ENCODE data around the gene MC2R.
A peak's percentile ranks its signal among the peaks of the same experiment; 100 is the strongest.

Gene MC2R

GRCh38 chr18:13915391-13915790, at the start of gene MC2R:
TSS of gene MC2R (minus strand) at chr18:13915536. CDS start at chr18:13885518, 30,018 bp downstream.
- DNase-seq (ENCODE audit: low spot score), result no peak

GRCh38 chr18:13945811-13946210, 30.5 kb upstream of the MC2R start:
- no peak for DNase-seq (ENCODE audit: low spot score)

GRCh38 chr18:13943338-13943737, 28.0 kb upstream of the MC2R start:
- no peak for DNase-seq (ENCODE audit: low spot score)

- DNase-seq (ENCODE audit: low spot score), result no peak
Measured at GRCh38 chr18:13940326-13940725, 25.0 kb upstream of the MC2R start.

GRCh38 chr18:13934676-13935075, 19.3 kb upstream of the MC2R start:
- no peak for DNase-seq (ENCODE audit: low spot score)

- no peak for DNase-seq (ENCODE audit: low spot score)
Measured at GRCh38 chr18:13934058-13934457, 18.7 kb upstream of the MC2R start.

- DNase-seq (ENCODE audit: low spot score), result no peak
Measured at GRCh38 chr18:13932285-13933025, 17.1 kb upstream of the MC2R start.

GRCh38 chr18:13930964-13931363, 15.6 kb upstream of the MC2R start:
- no peak for DNase-seq (ENCODE audit: low spot score)

GRCh38 chr18:13923221-13923620, 7.9 kb upstream of the MC2R start:
- DNase-seq (ENCODE audit: low spot score), result no peak

- DNase-seq (ENCODE audit: low spot score), result no peak
Measured at GRCh38 chr18:13918898-13919297, 3.6 kb upstream of the MC2R start.

GRCh38 chr18:13917401-13917800, 2.1 kb upstream of the MC2R start:
- DNase-seq (ENCODE audit: low spot score), result no peak

- DNase-seq (ENCODE audit: low spot score), result no peak
Measured at GRCh38 chr18:13916559-13916958, 1.2 kb upstream of the MC2R start.

- DNase-seq (ENCODE audit: low spot score), result no peak
Measured at GRCh38 chr18:13915995-13916431, 677 bp upstream of the MC2R start.

- DNase-seq (ENCODE audit: low spot score), result no peak
Measured at GRCh38 chr18:13914756-13915155, 580 bp downstream of the MC2R start.

- no peak for DNase-seq (ENCODE audit: low spot score)
Measured at GRCh38 chr18:13914170-13914569, 1.2 kb downstream of the MC2R start.

- no peak for DNase-seq (ENCODE audit: low spot score)
Measured at GRCh38 chr18:13913205-13913604, 2.1 kb downstream of the MC2R start.

GRCh38 chr18:13912601-13913000, 2.7 kb downstream of the MC2R start:
- DNase-seq (ENCODE audit: low spot score), result no peak

GRCh38 chr18:13910986-13911385, 4.3 kb downstream of the MC2R start:
- no peak for DNase-seq (ENCODE audit: low spot score)

GRCh38 chr18:13910501-13910900, 4.8 kb downstream of the MC2R start:
- DNase-seq (ENCODE audit: low spot score), result no peak

- DNase-seq (ENCODE audit: low spot score), result peak; percentile 5
Measured at GRCh38 chr18:13909141-13909940, 6.0 kb downstream of the MC2R start.

GRCh38 chr18:13900633-13901032, 14.7 kb downstream of the MC2R start:
- DNase-seq (ENCODE audit: low spot score), result no peak

GRCh38 chr18:13895505-13896033, 19.8 kb downstream of the MC2R start:
- DNase-seq (ENCODE audit: low spot score), result no peak

- no peak for DNase-seq (ENCODE audit: low spot score)
Measured at GRCh38 chr18:13894531-13894930, 20.8 kb downstream of the MC2R start.

Measured in kidney tubule cell (primary cell).